GM18507 (cell line): ENCODE data around the gene PCK2.
"Not testable (repeated sequence)": the region's sequence is repeated elsewhere in the genome, so short reads cannot be mapped to it uniquely, and the experiment has no call there.

ENCODE experiments used
- DNase-seq: peaks from one replicate; pipeline ENCODE4 v3.0.0; 2011; ENCODE audit warnings: low read depth; ENCODE audit not compliant: insufficient read length; ENCODE audit errors: extremely low spot score
- FAIRE-seq: peaks from 2 replicates; lab custom pipeline; 2011; peaks lifted over from hg19 to GRCh38; lab: Jason Lieb, UNC

Gene PCK2

GRCh38 chr14:24089890-24090289, 4.2 kb upstream of the PCK2 start:
- FAIRE-seq: no peak

GRCh38 chr14:24092110-24092504, 2.0 kb upstream of the PCK2 start:
- DNase-seq: no peak
- FAIRE-seq: no peak

More at GRCh38 chr14:24089890-24090289, 4.2 kb upstream of the PCK2 start:
- DNase-seq: no peak

- FAIRE-seq: no peak
- no peak for DNase-seq
These were observed 1.5 kb upstream of the PCK2 start for GRCh38 chr14:24092505-24093206.

- no peak for FAIRE-seq
These were observed 757 bp upstream of the PCK2 start for GRCh38 chr14:24093207-24093900.

GRCh38 chr14:24094841-24095270, 745 bp downstream of the PCK2 start:
- FAIRE-seq (no peak), DNase-seq (no peak)

More at GRCh38 chr14:24093207-24093900, 757 bp upstream of the PCK2 start:
- DNase-seq: no peak

- peak; percentile 87 for DNase-seq
- FAIRE-seq: peak; percentile 99
These were observed 1.4 kb downstream of the PCK2 start for GRCh38 chr14:24095271-24096068.

GRCh38 chr14:24096545-24097181, 2.6 kb downstream of the PCK2 start:
- DNase-seq (no peak), FAIRE-seq (no peak)

- DNase-seq (no peak), FAIRE-seq (no peak)
These were observed 4.3 kb downstream of the PCK2 start for GRCh38 chr14:24098229-24098926.

- no peak for FAIRE-seq
- DNase-seq: no peak
These were observed 5.1 kb downstream of the PCK2 start for GRCh38 chr14:24098927-24099813.

GRCh38 chr14:24100197-24100981, 6.3 kb downstream of the PCK2 start:
- no peak for FAIRE-seq
- DNase-seq: no peak

GRCh38 chr14:24100982-24101494, 6.9 kb downstream of the PCK2 start:
- DNase-seq: no peak

GRCh38 chr14:24102357-24103048, 8.4 kb downstream of the PCK2 start:
- FAIRE-seq: no peak
- DNase-seq: no peak

More at GRCh38 chr14:24100982-24101494, 6.9 kb downstream of the PCK2 start:
- no peak for FAIRE-seq

GRCh38 chr14:24103451-24103850, 9.3 kb downstream of the PCK2 start:
- FAIRE-seq (no peak), DNase-seq (no peak)

- not testable (repeated sequence) for FAIRE-seq, DNase-seq
These were observed 11.6 kb downstream of the PCK2 start for GRCh38 chr14:24105609-24106239.

- no peak for FAIRE-seq
- DNase-seq: no peak
These were observed 12.7 kb downstream of the PCK2 start for GRCh38 chr14:24106672-24107271.

GRCh38 chr14:24108336-24108874, 14.3 kb downstream of the PCK2 start:
- FAIRE-seq: no peak
- no peak for DNase-seq
